Retinal pigment epithelial cell (primary cell): ENCODE measurements around the gene CD72.

Experiments used
- DNase-seq: peaks from one replicate; pipeline ENCODE4 v3.0.0-alpha.2; 2010; ENCODE audit warnings: low read depth
- H3K4me3 ChIP-seq: 2 replicates; pipeline ENCODE4 v1.5.1; 2011; ENCODE audit warnings: mild to moderate bottlenecking, low read length, control low read depth, moderate library complexity
- TF ChIP-seq, protein P1 (sequence below): conservative IDR thresholded peaks from 2 replicates; pipeline ENCODE4 v1.5.1; 2011; ENCODE audit warnings: low read depth, low read length, control low read depth, inconsistent platforms

CD72 gene

DNA sequence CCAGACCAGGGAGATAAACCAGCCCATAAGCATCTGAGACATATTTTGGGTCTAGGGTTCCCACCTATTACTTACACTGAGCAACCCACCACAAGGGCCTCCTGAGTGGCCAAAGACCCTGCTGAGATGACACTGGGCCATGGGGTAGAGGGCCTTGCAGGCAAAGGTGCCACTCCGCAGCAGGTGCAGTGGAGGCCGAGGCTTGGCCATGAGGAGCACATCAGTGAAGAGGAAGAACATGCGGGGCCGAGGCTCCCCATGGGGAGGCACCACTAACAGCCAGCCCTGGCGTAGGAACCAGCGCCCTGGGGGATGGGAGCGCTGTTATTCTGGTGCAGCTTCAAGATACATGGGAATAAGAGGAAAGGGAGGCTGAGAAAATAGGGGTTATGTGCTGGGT, 44.2 kb upstream of the CD72 start:
- no peak overlapping the region for H3K4me3 ChIP-seq
- no peak for DNase-seq
- TF ChIP-seq, protein P1, sequence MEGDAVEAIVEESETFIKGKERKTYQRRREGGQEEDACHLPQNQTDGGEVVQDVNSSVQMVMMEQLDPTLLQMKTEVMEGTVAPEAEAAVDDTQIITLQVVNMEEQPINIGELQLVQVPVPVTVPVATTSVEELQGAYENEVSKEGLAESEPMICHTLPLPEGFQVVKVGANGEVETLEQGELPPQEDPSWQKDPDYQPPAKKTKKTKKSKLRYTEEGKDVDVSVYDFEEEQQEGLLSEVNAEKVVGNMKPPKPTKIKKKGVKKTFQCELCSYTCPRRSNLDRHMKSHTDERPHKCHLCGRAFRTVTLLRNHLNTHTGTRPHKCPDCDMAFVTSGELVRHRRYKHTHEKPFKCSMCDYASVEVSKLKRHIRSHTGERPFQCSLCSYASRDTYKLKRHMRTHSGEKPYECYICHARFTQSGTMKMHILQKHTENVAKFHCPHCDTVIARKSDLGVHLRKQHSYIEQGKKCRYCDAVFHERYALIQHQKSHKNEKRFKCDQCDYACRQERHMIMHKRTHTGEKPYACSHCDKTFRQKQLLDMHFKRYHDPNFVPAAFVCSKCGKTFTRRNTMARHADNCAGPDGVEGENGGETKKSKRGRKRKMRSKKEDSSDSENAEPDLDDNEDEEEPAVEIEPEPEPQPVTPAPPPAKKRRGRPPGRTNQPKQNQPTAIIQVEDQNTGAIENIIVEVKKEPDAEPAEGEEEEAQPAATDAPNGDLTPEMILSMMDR = no peak

DNA sequence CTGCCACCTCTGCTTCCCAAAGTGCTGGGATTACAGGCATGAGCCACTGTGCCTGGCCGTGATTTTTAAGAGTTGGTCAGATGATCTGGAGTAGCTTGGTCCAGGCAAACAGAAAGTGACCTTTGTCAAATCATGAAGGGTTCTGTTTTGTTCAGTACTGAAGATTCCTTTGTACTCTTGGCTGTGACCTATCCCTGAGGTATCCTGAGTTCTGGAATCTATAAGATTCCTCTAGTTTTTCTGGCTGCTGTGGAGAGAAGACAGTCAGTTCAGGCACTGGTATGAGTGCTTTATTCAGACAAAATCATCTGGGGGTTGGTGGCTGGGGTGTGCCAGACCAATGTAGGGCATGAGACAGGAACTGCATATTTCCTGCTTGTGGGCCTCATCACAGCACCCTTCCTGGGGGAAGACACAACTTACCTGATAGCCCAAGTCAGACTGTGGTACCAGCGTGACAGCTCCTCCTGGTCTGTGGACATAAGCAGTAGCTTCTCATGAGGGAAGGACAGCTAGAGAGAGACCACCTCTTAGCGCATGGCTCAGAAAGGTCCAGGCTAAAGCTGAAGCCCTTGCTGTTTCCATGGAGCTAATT, 43.6 kb upstream of the CD72 start:
- TF ChIP-seq, protein P1 = no peak
- no peak for DNase-seq
- no peak overlapping the region for H3K4me3 ChIP-seq

DNA sequence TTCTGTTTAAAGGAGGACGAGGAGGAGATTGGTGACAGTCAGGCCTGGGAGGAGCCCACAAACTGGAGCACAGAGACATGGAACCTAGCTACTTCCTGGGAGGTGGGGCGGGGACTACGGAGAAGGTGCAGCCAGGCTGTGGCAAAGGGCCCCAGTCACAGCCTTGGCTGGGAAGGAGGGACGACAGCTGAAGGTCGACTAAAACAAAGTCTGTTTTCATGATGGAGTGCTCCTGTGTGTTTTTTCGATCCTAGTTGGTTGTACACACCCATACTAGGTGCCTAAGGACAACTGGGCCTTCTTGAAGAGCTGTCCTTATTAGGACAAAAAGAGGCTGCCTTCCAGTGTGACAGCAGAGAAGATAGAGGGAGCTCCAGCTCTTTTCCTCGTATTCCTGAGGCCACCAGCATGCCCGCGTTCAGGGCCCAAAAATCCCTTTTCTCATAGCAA, 42.8 kb upstream of the CD72 start:
- TF ChIP-seq, protein P1 = peak; percentile 53
- H3K4me3 ChIP-seq = no peak overlapping the region
- DNase-seq = no peak

DNA sequence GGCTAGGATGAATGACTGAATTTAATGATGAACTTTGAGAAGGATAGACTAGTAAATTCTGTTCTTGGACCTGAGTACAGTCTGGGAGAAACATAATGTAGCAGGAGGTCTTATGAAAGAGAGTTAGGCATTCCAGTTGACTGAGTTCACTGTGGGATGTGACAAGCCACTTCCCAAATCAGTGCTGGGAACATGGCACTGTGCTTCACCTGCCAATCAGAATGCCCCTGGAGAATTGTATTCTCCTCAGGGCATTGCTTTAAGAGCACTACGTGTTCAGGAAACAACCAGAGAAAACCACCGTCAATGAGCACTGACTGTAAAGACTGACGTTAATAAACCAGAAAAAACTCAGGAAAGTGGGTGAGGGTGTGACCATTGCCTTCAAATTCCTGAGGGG, 41.1 kb upstream of the CD72 start:
- peak overlapping the region; percentile 86 for H3K4me3 ChIP-seq
- no peak for DNase-seq
- TF ChIP-seq, protein P1 = no peak

DNA sequence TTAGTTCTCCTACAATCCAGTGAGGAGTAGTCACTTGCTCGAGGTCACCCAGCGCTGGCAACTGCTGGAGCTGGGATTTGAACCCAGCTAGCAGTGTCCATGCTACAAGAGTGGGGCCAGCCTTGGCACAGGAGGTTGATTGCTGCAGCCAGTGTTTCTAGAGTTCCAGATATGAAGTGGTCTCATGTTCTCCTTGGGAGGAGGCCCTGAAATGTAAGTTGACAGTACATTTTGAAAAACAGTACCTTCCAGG, 40.7 kb upstream of the CD72 start:
- TF ChIP-seq, protein P1 = no peak
- DNase-seq = no peak

DNA sequence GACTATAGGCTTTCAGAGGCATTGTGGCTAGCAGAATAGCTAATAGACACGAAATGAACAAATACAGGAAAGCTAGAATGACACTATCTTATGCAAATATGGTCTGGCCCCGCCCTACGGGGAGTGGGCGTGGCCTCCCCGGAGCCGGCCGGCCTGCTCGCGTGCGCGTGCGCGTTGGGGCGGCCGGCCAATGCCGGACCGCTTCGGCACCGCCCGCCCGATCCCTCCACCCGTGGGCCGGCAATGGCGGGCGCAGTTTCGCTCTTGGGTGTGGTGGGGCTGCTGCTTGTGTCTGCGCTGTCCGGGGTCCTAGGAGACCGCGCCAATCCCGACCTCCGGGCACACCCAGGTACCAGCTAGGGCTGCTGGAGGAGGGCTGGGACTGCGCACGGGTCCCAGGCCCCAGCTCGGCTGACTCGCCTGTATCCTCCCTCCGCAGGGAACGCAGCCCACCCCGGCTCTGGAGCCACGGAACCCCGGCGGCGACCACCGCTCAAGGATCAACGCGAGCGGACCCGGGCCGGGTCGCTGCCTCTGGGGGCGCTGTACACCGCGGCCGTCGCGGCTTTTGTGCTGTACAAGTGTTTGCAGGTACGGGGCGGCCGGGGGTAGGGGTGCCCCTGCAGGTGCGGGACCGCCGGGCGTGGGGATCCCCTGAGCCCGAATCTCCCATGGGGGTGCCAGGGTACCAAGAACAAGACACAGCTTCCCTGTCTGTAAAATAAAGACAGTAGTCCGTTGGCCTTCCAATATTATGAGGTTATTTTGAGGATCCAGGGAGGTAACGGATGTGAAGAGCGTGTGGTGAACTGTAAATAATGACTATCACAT, 40.1 kb upstream of the CD72 start, which contains the start of gene CCDC107:
Gene CCDC107, plus strand, starts transcription at position 156 of the 831 bp plus-strand sequence. Its CDS starts 88 bp downstream, at position 244.
- no peak for DNase-seq
- H3K4me3 ChIP-seq = peak within 1 kb of the TSS; percentile 86
- TF ChIP-seq, protein P1 = peak; percentile 59

More for the DNA sequence above, 40.7 kb upstream of the CD72 start:
- H3K4me3 ChIP-seq = peak overlapping the region; percentile 86

DNA sequence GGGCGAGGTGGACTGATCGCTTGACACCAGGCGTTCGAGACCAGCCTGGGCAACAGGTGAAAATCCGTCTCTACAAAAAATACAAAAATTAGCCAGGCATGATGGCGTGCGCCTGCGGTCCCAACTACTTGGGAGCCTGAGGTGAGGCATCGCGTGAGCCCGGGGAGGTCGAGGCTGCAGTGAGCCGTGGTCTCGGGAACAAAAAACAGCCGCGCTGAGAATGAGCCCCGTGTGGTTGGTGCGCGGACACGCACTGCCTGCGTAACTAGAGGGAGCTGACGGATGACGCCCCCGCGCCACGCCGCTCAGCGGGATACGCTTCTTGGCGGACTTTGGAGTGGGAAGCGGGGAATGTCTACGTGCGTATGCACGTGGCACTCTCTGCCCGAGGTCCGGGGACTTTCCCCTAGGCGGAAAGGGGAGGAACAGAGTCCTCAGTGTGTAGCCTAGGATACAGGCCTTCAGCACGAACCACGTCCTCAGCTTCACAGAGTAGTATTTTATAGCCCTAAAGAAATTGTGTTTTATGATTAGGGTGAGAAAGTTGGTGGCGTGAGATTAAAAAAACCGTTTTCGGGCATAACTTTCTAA, 39.4 kb upstream of the CD72 start, which contains the start of gene RMRP:
Gene RMRP, minus strand, starts transcription at position 474 of the 591 bp plus-strand sequence.
- TF ChIP-seq, protein P1 = no peak
- H3K4me3 ChIP-seq = peak within 1 kb of the TSS; percentile 86
- DNase-seq = peak; percentile 99
